Measurements from ENCODE around the gene PCDHGB3.

DNA sequence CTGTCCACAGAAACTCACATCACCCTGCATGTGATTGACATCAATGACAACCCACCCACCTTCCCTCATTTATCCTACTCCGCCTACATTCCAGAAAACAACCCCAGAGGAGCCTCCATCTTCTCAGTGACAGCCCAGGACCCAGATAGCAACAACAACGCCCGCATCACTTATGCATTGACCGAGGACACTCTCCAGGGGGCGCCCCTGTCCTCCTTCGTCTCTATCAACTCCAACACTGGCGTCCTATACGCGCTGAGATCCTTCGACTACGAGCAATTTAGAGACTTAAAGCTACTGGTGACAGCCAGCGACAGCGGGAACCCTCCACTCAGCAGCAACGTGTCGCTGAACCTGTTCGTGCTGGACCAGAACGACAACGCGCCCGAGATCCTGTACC is 24.7 kb upstream of the PCDHGB3 start:
- peak in 4 of 12 donors; percentile 7 to 29 (median 16) for TF ChIP-seq CTCF (IDR thresholded peaks at IDR 0.05)
- TF ChIP-seq POLR2A (IDR thresholded peaks at IDR 0.05): no peak
